ENCODE measurements around the gene PTPRK. TPM values are rescaled to one million over a fixed set of nuclear protein-coding genes. Genes with fewer than 3 reads are reported as not detected.
A peak's percentile ranks its signal among the peaks of the same experiment; 100 is the strongest.

PTPRK gene
- total RNA-seq (1 to 10 TPM; 6.7 to 7.5 TPM), polyA plus RNA-seq (1 to 10 TPM; 3.7 to 6.3 (median 6.1) TPM), total RNA-seq (33.7 to 110 (median 56.7) reads per million in 6 experiments)

- Mint-ChIP-seq H3K9me3 (peaks cover 0 to 1% (median 0%) of the 10 kb centered on the region in 9 donors), H3K27me3 (peaks cover 5 to 53% (median 15%) of the 10 kb centered on the region in 5 donors), H3K27ac (peak within 1 kb of the TSS; percentile 74 to 98 (median 95)), H3K36me3 (no peaks in the 10 kb centered on the region), H3K4me3 (peak within 1 kb of the TSS; percentile 94 to 99 (median 97)), H3K4me1 (peaks cover 13 to 34% (median 26%) of the 10 kb centered on the region in 4 donors)
- POLR2A ChIA-PET, result interaction anchor here (0.5 to 1.3 kb wide), 4 partner anchors 468 to 1166 kb away, joined by 3 to 4 read pairs (median 4); no protein-coding TSS in a partner anchor
- DNase-seq, result peak; percentile 78 to 93 (median 90)
- peak; percentile 82 to 83 for ATAC-seq
These were observed at the start of gene PTPRK for GRCh38 chr6:128520436-128521281. Gene PTPRK, minus strand, starts transcription at chr6:128520599. Its CDS starts 241 bp downstream, at chr6:128520358.

- Mint-ChIP-seq H3K4me3 (no peak overlapping the region), H3K9me3 (peaks cover 0 to 7% (median 0%) of the 10 kb centered on the region in 9 donors), H3K4me1 (no peaks in the 10 kb centered on the region), H3K27ac (no peak overlapping the region), H3K36me3 (peaks cover 0 to 7% (median 0%) of the 10 kb centered on the region in 3 donors), H3K27me3 (peaks cover 0 to 3% (median 0%) of the 10 kb centered on the region in 5 donors)
- DNase-seq (no peak), ATAC-seq (no peak)
- POLR2A ChIA-PET, result no interaction called here
These were observed 46.6 kb upstream of the PTPRK start for GRCh38 chr6:128567029-128567428.

- Mint-ChIP-seq H3K4me3 (no peak overlapping the region), H3K27me3 (peaks cover 1 to 25% (median 7%) of the 10 kb centered on the region in 5 donors), H3K9me3 (peaks cover 0 to 10% (median 0%) of the 10 kb centered on the region in 9 donors), H3K4me1 (no peaks in the 10 kb centered on the region), H3K27ac (no peak overlapping the region), H3K36me3 (peaks cover 0 to 14% (median 2%) of the 10 kb centered on the region in 3 donors)
- POLR2A ChIA-PET, result no interaction called here
- DNase-seq (no peak), ATAC-seq (no peak)
These were observed 40.6 kb upstream of the PTPRK start for GRCh38 chr6:128560966-128561365.

GRCh38 chr6:128558924-128559323, 38.5 kb upstream of the PTPRK start:
- no peak overlapping the region for H3K4me3 Mint-ChIP-seq
- peaks cover 1 to 25% (median 7%) of the 10 kb centered on the region in 5 donors for H3K27me3 Mint-ChIP-seq
- H3K4me1 Mint-ChIP-seq, result no peaks in the 10 kb centered on the region
- H3K36me3 Mint-ChIP-seq, result peaks cover 0 to 14% (median 2%) of the 10 kb centered on the region in 3 donors
- ATAC-seq (no peak), DNase-seq (no peak)
- POLR2A ChIA-PET, result no interaction called here
- H3K27ac Mint-ChIP-seq, result no peak overlapping the region
- H3K9me3 Mint-ChIP-seq, result peaks cover 0 to 10% (median 0%) of the 10 kb centered on the region in 9 donors

- no peak for ATAC-seq
- no peak for DNase-seq
- POLR2A ChIA-PET, result no interaction called here
- peaks cover 0 to under 1% (median 0%) of the 10 kb centered on the region in 4 donors for H3K4me1 Mint-ChIP-seq
- peaks cover 0 to 10% (median 0%) of the 10 kb centered on the region in 9 donors for H3K9me3 Mint-ChIP-seq
- no peak overlapping the region for H3K4me3 Mint-ChIP-seq
- no peak overlapping the region for H3K27ac Mint-ChIP-seq
- H3K36me3 Mint-ChIP-seq, result peaks cover 0 to 14% (median 2%) of the 10 kb centered on the region in 3 donors
- peaks cover 1 to 25% (median 7%) of the 10 kb centered on the region in 5 donors for H3K27me3 Mint-ChIP-seq
These were observed 37.6 kb upstream of the PTPRK start for GRCh38 chr6:128558021-128558420.

GRCh38 chr6:128557081-128557480, 36.7 kb upstream of the PTPRK start:
- Mint-ChIP-seq H3K4me1 (peaks cover 0 to 2% (median under 1%) of the 10 kb centered on the region in 4 donors), H3K9me3 (peaks cover 0 to 10% (median 0%) of the 10 kb centered on the region in 9 donors), H3K27me3 (peaks cover 3 to 25% (median 7%) of the 10 kb centered on the region in 5 donors), H3K36me3 (peaks cover 0 to 10% (median 2%) of the 10 kb centered on the region in 3 donors), H3K27ac (no peak overlapping the region), H3K4me3 (no peak overlapping the region)
- ATAC-seq, result no peak
- DNase-seq, result no peak
- POLR2A ChIA-PET, result no interaction called here

- Mint-ChIP-seq H3K9me3 (no peaks in the 10 kb centered on the region), H3K4me3 (no peak overlapping the region), H3K36me3 (no peaks in the 10 kb centered on the region), H3K27me3 (peaks cover 0 to 6% (median 3%) of the 10 kb centered on the region in 5 donors), H3K27ac (no peak overlapping the region), H3K4me1 (peaks cover 0 to 2% (median under 1%) of the 10 kb centered on the region in 4 donors)
- ATAC-seq, result no peak
- DNase-seq, result no peak
- POLR2A ChIA-PET, result no interaction called here
These were observed 33.9 kb upstream of the PTPRK start for GRCh38 chr6:128554302-128554701.

GRCh38 chr6:128541261-128541660, 20.9 kb upstream of the PTPRK start:
- ATAC-seq (no peak), DNase-seq (no peak)
- POLR2A ChIA-PET, result no interaction called here
- Mint-ChIP-seq H3K27ac (no peak overlapping the region), H3K9me3 (peaks cover 0 to 15% (median 10%) of the 10 kb centered on the region in 9 donors), H3K27me3 (peaks cover 0 to 15% (median 6%) of the 10 kb centered on the region in 5 donors), H3K4me1 (peaks cover 0 to 8% (median under 1%) of the 10 kb centered on the region in 4 donors), H3K36me3 (peaks cover 0 to 1% (median 0%) of the 10 kb centered on the region in 3 donors), H3K4me3 (no peak overlapping the region)

- ATAC-seq (no peak), DNase-seq (no peak)
- POLR2A ChIA-PET, result no interaction called here
- Mint-ChIP-seq H3K27ac (no peak overlapping the region), H3K4me1 (peaks cover 0 to 14% (median 2%) of the 10 kb centered on the region in 4 donors), H3K9me3 (peaks cover 0 to under 1% (median 0%) of the 10 kb centered on the region in 9 donors), H3K27me3 (peaks cover 0 to 27% (median 12%) of the 10 kb centered on the region in 5 donors), H3K36me3 (no peaks in the 10 kb centered on the region), H3K4me3 (no peak overlapping the region)
These were observed 18.4 kb upstream of the PTPRK start for GRCh38 chr6:128538763-128539162.

GRCh38 chr6:128532827-128533226, 12.4 kb upstream of the PTPRK start:
- Mint-ChIP-seq H3K36me3 (no peaks in the 10 kb centered on the region), H3K4me3 (no peak overlapping the region), H3K9me3 (no peaks in the 10 kb centered on the region), H3K27ac (no peak overlapping the region), H3K4me1 (peaks cover 0 to 9% (median 1%) of the 10 kb centered on the region in 4 donors), H3K27me3 (peaks cover 5 to 21% (median 9%) of the 10 kb centered on the region in 5 donors)
- no peak for DNase-seq
- no peak for ATAC-seq
- POLR2A ChIA-PET, result no interaction called here

- H3K4me1 Mint-ChIP-seq, result peaks cover 0 to 6% (median under 1%) of the 10 kb centered on the region in 4 donors
- ATAC-seq (no peak), DNase-seq (no peak)
- H3K36me3 Mint-ChIP-seq, result no peaks in the 10 kb centered on the region
- H3K27ac Mint-ChIP-seq, result no peak overlapping the region
- no peak overlapping the region for H3K4me3 Mint-ChIP-seq
- no peaks in the 10 kb centered on the region for H3K9me3 Mint-ChIP-seq
- POLR2A ChIA-PET, result no interaction called here
- peaks cover 5 to 21% (median 10%) of the 10 kb centered on the region in 5 donors for H3K27me3 Mint-ChIP-seq
These were observed 11.7 kb upstream of the PTPRK start for GRCh38 chr6:128532136-128532535.

- H3K27me3 Mint-ChIP-seq, result peaks cover 5 to 21% (median 10%) of the 10 kb centered on the region in 5 donors
- DNase-seq, result no peak
- H3K9me3 Mint-ChIP-seq, result no peaks in the 10 kb centered on the region
- H3K4me1 Mint-ChIP-seq, result peaks cover 0 to 6% (median under 1%) of the 10 kb centered on the region in 4 donors
- no peak overlapping the region for H3K4me3 Mint-ChIP-seq
- no peak overlapping the region for H3K27ac Mint-ChIP-seq
- no peak for ATAC-seq
- H3K36me3 Mint-ChIP-seq, result no peaks in the 10 kb centered on the region
- POLR2A ChIA-PET, result no interaction called here
These were observed 11.3 kb upstream of the PTPRK start for GRCh38 chr6:128531696-128532095.

- POLR2A ChIA-PET, result no interaction called here
- no peaks in the 10 kb centered on the region for H3K36me3 Mint-ChIP-seq
- peak overlapping the region in 1 of 10 donors; percentile 46 for H3K27ac Mint-ChIP-seq
- H3K4me3 Mint-ChIP-seq, result no peak overlapping the region
- H3K9me3 Mint-ChIP-seq, result no peaks in the 10 kb centered on the region
- DNase-seq (no peak), ATAC-seq (no peak)
- H3K4me1 Mint-ChIP-seq, result no peaks in the 10 kb centered on the region
- H3K27me3 Mint-ChIP-seq, result peaks cover 2 to 12% (median 7%) of the 10 kb centered on the region in 5 donors
These were observed 7.8 kb upstream of the PTPRK start for GRCh38 chr6:128528241-128528640.
